Stimulated activated CD8-positive, alpha-beta memory T cell treated with anti-CD3 and anti-CD28 coated beads, Interleukin-7, amount 100 ng/mL, for 24 hours (primary cell): ENCODE measurements around the gene SET.
A peak's percentile ranks its signal among the peaks of the same experiment; 100 is the strongest.

Source experiments
- DNase-seq: peaks from one replicate; pipeline ENCODE4 v3.0.0-alpha.2; 2020; ENCODE audit warnings: low read depth

Gene SET

GRCh38 chr9:128713411-128713780 lies 24.4 kb downstream of the SET start:
- DNase-seq = no peak

GRCh38 chr9:128713941-128714573 lies 25.0 kb downstream of the SET start:
- DNase-seq = no peak

GRCh38 chr9:128714586-128715435 lies 25.8 kb downstream of the SET start:
- DNase-seq = no peak

- DNase-seq = no peak
Observed at GRCh38 chr9:128715436-128715750, 26.4 kb downstream of the SET start.

GRCh38 chr9:128716581-128717254 lies 27.7 kb downstream of the SET start:
- DNase-seq = no peak

- no peak for DNase-seq
Observed at GRCh38 chr9:128718047-128718446, 29.0 kb downstream of the SET start.

- no peak for DNase-seq
Observed at GRCh38 chr9:128718475-128718874, 29.5 kb downstream of the SET start.

- no peak for DNase-seq
Observed at GRCh38 chr9:128719919-128720605, 31.0 kb downstream of the SET start.

- no peak for DNase-seq
Observed at GRCh38 chr9:128720841-128721486, 31.9 kb downstream of the SET start.

GRCh38 chr9:128721487-128722010 lies 32.5 kb downstream of the SET start:
- no peak for DNase-seq

- no peak for DNase-seq
Observed at GRCh38 chr9:128722380-128723351, 33.6 kb downstream of the SET start.

- no peak for DNase-seq
Observed at GRCh38 chr9:128723352-128723865, 34.4 kb downstream of the SET start.

- peak; percentile 97 for DNase-seq
Observed at GRCh38 chr9:128723866-128724743, 35.1 kb downstream of the SET start, which contains the start of gene ZDHHC12. ZDHHC12 (minus strand) TSS chr9:128724127; CDS start chr9:128724093, 34 bp downstream.

GRCh38 chr9:128724744-128725211 lies 35.8 kb downstream of the SET start:
- DNase-seq = no peak

GRCh38 chr9:128727640-128728248 lies 38.7 kb downstream of the SET start:
- DNase-seq = no peak

GRCh38 chr9:128728298-128728697 lies 39.3 kb downstream of the SET start:
- DNase-seq = no peak

GRCh38 chr9:128729302-128729701 lies 40.3 kb downstream of the SET start:
- DNase-seq = no peak

- DNase-seq = no peak
Observed at GRCh38 chr9:128729766-128730517, 40.9 kb downstream of the SET start.
